GM21786 (cell line): ENCODE data around the gene CEP20.
"Not testable (repeated sequence)": the region's sequence is repeated elsewhere in the genome, so short reads cannot be mapped to it uniquely, and the experiment has no call there.

Experiments used
- ATAC-seq: cut with Tn5 transposase; IDR thresholded peaks from one replicate; pipeline ENCODE4 v1.9.1; 2021; ENCODE audit not compliant: unreplicated experiment

The CEP20 gene, protein sequence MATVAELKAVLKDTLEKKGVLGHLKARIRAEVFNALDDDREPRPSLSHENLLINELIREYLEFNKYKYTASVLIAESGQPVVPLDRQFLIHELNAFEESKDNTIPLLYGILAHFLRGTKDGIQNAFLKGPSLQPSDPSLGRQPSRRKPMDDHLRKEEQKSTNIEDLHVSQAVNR

GRCh38 chr16:15888072-15888976 lies at the start of gene CEP20:
Gene CEP20 (minus strand): TSS chr16:15888603. CDS start chr16:15888585, 18 bp downstream.
- ATAC-seq, result peak; percentile 99

GRCh38 chr16:15936809-15937208 lies 48.4 kb upstream of the CEP20 start:
- not testable (repeated sequence) for ATAC-seq

GRCh38 chr16:15934991-15935390 lies 46.6 kb upstream of the CEP20 start:
- ATAC-seq, result no peak

DNA sequence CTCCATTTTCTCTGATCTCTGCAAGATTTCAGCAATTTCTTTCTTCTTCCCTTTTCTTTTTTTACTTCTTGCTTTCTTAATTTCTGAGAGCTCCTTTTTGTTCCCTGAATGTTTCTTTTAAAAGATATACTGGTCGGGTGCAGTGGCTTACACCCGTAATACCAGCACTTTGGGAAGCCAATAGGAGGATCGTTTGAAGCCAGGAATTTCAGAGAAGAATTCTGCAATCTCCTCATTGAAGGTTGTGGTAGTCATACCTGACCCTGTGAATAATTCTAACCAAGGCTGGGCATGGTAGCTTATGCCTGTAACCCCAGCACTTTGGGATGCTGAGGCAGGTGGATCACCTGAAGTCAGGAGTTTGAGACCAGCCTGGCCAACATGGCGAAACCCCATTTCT lies 45.4 kb upstream of the CEP20 start:
- no peak for ATAC-seq

GRCh38 chr16:15932939-15933338 lies 44.5 kb upstream of the CEP20 start:
- no peak for ATAC-seq

DNA sequence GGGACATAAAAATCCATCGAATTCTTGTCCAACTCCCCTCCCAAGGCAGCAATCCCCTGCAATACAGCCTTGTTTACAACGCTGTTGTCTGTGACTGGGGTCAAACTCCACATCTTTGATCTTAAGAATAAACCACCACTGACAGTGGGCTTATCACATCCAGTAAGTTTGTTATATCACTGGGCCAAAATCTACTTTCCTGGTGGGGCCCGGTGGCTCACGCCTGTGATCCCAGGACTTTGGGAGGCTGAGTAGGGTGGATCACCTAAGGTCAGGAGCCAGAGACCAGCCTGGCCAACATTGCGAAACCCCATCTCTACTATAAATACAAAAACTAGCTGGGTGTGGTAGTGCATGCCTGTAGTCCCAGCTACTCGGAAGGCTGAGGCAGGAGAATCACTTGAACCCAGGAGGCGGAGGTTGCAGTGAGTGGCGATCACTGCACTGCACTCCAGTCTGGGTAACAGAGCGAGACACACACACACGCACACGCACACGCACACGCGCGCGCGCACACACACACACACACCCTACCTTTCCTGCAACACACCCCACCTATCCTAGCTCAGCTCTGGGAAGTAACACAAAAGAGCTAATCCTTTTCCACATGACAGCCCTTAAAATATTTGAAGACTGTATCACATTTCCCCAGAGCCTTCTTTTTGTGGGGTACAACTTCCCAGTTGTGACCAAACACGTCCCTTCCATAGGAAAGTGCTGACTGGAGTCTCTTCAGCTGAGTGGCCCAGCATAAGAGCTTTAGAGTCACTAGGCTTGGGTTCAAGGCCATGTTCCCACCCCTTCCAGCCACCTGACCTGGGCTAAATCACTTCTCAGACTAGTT lies 40.1 kb upstream of the CEP20 start:
- no peak for ATAC-seq

DNA sequence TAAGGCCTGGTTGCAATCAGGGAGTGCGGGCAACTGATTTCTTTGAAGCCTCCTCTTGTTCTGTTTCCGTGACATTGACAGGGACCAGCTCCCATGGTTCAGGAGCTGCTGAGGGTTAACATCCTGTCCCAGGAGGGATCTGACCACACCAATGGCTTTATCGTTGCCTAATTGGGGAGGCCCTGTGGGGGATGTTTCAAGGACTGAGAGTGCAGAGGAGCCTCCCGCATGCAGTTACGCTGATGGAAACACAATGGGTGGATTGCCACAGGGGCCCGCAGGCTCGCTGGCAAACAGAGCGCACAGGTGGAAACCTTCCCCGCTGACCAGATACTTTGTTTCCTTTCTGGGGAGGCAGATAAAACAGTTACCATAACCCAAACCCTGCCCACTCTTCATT lies 37.2 kb upstream of the CEP20 start:
- no peak for ATAC-seq

DNA sequence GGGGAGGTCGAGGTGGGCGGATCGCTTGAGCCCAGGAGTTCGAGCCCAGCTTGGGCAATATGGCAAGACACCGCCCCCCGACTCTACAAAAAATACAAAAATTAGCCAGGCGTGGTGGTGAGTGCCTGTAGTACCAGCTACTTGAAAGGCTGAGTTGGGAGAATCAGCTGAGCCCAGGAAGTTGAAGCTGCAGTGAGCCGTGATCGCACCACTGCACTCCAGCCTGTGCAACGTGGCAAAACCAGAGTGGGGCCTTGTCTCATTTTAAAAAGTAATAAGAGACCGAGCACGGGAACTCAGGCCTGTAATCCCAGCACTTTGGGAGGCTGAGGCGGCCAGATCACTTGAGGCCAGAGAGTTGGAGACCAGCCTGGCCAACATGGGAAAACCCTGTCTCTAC lies 36.6 kb upstream of the CEP20 start:
- no peak for ATAC-seq

DNA sequence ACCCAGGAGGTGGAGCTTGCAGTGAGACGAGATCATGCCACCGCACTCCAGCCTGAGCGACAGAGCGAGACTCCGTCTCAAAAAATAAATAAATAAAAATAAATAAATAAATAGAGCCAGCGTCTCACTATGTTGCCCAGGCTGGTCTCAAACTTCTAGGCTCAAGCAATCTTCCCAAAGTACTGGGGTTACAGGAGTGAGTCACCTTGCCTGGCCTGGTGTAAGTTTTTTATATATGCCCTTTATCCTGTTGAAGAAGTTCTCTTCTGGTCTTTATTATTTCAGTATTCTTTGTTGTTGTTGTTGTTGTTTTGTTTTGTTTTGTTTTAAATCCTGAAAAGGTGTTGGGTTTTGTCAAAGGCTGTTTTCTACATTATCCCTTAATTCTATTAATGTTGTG lies 30.9 kb upstream of the CEP20 start:
- no peak for ATAC-seq

DNA sequence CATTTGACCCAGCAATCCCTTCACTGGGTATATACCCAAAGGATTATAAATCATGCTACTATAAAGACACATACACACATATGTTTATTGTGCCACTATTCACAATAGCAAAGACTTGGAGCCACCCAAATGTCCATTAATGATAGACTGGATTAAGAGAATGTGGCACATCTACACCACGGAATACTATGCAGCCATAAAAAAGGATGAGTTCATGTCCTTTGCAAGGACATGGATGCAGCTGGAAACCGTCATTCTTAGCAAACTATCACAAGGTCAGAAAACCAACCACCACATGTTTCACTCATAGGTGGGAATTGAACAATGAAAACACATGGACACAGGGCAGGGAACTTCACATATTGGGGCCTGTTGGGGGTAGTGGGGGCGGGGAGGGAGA lies 29.9 kb upstream of the CEP20 start:
- not testable (repeated sequence) for ATAC-seq

GRCh38 chr16:15916323-15916722 lies 27.9 kb upstream of the CEP20 start:
- no peak for ATAC-seq

DNA sequence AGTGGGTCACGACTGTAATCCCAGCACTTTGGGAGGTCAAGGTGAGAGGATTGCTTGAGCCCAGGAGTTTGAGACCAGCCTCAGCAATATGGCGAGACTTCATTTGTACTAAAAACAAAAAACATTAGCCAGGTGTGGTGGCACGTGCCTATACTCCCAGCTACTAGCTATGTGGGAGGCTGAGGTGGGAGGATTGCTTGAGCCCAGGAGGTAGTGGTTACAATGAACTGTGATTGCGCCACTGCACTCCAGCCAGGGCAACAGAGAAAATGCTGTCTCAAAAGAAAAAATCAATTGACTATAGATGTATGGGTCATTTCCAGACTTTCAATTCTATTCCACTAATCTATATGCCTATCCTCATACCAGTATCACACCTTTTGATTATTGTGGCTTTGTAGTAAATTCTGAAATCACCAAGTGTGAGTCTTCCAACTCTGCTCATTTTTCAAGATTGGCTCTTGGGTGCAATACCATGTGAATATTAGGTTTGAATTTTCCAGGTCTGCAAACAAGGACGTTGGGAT lies 27.2 kb upstream of the CEP20 start:
- ATAC-seq, result no peak

DNA sequence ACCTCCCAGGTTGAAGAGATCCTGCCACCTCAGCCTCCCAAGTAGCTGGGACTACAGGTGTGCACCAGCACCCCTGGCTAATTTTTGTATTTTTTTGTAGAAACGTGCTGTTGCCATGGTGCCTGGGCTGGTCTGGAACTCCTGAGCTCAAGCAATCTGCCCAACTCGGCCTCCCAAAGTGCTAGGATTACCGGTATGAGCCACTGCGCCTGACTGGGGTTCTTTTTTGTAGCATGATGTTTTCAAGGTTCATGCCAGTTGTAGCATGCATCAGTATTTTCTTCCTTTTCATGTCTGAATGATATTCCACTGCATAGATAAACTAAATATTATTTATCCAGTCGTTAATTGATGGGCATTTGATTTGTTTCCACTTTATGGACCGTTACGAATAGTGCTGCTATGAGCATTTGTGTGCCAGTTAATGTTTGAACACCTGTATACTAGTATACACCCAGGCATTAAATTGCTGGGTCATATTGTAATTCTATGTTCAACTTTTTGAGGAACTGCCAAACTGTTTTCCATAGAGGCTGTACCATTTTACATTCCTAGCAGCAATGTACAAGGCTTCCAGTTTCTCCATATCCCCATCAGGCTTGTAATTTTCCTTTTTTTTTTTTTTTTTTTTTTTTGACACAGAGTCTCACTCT lies 24.8 kb upstream of the CEP20 start:
- no peak for ATAC-seq

- ATAC-seq, result no peak
Measured at GRCh38 chr16:15911198-15911597, 22.8 kb upstream of the CEP20 start.

- ATAC-seq, result peak; percentile 97
Measured at GRCh38 chr16:15907863-15908478, 19.6 kb upstream of the CEP20 start.

DNA sequence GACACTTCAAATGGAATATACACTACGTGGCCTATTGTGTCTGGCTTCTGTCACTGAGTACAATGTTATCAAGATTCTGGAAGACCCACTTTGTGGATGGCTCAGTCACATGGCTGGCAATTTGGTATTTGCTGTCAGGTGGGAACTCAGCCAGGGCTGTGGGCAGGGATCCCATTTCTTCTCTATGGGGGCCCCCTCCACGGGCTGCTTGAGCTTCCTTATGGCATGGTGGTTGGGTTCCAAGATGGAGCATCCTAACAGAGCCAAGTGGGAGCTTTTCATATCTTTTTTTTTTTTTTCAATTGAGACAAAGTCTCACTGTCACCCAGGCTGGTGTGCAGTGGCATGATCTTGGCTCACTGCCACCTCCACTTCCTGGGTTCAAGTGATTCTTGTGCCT lies 18.0 kb upstream of the CEP20 start:
- no peak for ATAC-seq

- ATAC-seq, result no peak
Measured at GRCh38 chr16:15903960-15904359, 15.6 kb upstream of the CEP20 start.

DNA sequence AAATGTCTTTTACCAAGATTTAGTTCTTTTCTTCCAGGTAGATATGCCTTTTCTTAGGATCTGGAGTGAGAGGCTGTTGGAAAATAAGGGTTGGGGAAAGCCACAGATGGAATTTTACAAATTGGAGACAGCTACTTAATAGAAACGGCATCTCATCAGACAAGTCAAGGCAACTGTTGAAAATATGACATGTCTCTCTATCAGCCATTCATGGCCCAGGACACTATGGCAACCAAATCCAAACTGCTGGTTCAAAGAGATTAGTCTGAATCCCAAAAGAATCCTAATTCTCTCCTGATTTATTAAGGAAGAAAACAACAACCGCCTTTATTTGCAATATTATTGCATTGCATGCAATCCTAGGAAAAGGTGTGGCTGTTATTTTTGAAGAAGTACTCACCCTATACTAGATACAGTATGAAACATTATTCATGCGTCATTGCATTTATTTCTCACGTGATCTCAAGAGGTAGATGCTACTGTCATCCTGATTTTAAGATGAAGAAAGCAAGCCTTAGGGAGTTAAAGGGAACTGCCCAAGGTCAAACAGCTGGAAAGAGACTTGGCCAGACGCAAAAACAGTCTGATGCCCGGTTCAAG lies 12.6 kb upstream of the CEP20 start:
- no peak for ATAC-seq

DNA sequence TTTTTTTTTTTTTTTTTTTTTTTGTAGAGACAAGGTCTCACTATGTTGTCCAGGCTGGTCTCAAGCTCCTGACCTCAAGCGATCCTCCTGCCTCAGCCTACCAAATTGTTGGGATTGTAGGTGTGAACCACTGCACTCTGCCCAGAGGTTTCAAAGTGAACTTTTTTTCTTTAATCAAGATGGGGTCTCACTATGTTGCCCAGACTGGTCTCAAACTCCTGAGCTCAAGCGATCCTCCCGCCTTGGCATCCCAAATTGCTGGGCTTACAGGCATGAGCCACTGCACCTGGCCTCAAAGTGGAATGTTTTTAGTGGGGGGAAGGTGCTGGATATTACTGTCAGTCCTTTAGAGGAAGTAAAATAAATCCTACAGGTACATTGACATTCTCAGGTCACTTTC lies 12.0 kb upstream of the CEP20 start:
- no peak for ATAC-seq

- peak; percentile 81 for ATAC-seq
Measured at GRCh38 chr16:15899538-15900100, 11.2 kb upstream of the CEP20 start.
